ENCODE measurements around the gene ZNF710. TPM values are rescaled to one million over a fixed set of nuclear protein-coding genes. Genes with fewer than 3 reads are reported as not detected.

The ZNF710 gene
- total and polyA plus RNA-seq, 2 of the 13 experiments (the other 11 are each of a cell fraction or from before 2014, with no cell fraction given), result 4.7 to 20.6 TPM

GRCh38 chr15:90035095-90035839 is 34.1 kb downstream of the ZNF710 start (continued):
- no peak for TF ChIP-seq SMAD3 (CRISPR knock-in tag; IDR thresholded peaks at IDR 0.05)
- no peak for TF ChIP-seq ZNF749 (CRISPR knock-in tag; IDR thresholded peaks at IDR 0.05; ENCODE audit: borderline replicate concordance)
- TF ChIP-seq KAT8 (CRISPR knock-in tag; IDR thresholded peaks at IDR 0.05), result peak; percentile 60
- peak; percentile 77 for TF ChIP-seq SAP130 (CRISPR knock-in tag; IDR thresholded peaks at IDR 0.05; ENCODE audit: low read depth)
- 0 out of 2 replicates have a peak, but pooled peaks have one; percentile 28 for TF ChIP-seq MEIS2 (CRISPR knock-in tag; IDR thresholded peaks at IDR 0.05)
- TF ChIP-seq MED1 (CRISPR knock-in tag; IDR thresholded peaks at IDR 0.05), result peak; percentile 71
- no peak for TF ChIP-seq MYC (CRISPR knock-in tag; IDR thresholded peaks at IDR 0.05; ENCODE audit: borderline replicate concordance)
- TF ChIP-seq ZNF451 (CRISPR knock-in tag; IDR thresholded peaks at IDR 0.05), result no peak
- no peak for TF ChIP-seq HNF1A (IDR thresholded peaks at IDR 0.05; ENCODE audit: low read depth)
- no peak for TF ChIP-seq HNF1A (CRISPR knock-in tag; IDR thresholded peaks at IDR 0.05; ENCODE audit: borderline replicate concordance)
- TF ChIP-seq TRAFD1 (CRISPR knock-in tag; IDR thresholded peaks at IDR 0.05; ENCODE audit: borderline replicate concordance), result no peak
- TF ChIP-seq ZSCAN25 (CRISPR knock-in tag; IDR thresholded peaks at IDR 0.05), result 0 out of 2 replicates have a peak, but pooled peaks have one; percentile 50
- no peak for TF ChIP-seq XRCC5 (optimal IDR thresholded peaks at IDR 0.05; ENCODE audit: low read length)
- no peak for TF ChIP-seq SNAPC5 (CRISPR knock-in tag; IDR thresholded peaks at IDR 0.05; ENCODE audit: borderline replicate concordance)
- no peak for TF ChIP-seq HOXA9 (CRISPR knock-in tag; IDR thresholded peaks at IDR 0.05; ENCODE audit: borderline replicate concordance)
- no peak for TF ChIP-seq IRF9 (CRISPR knock-in tag; IDR thresholded peaks at IDR 0.05; ENCODE audit: borderline replicate concordance)
- peak; percentile 64; the same call in 1 of the 2 replicates for TF ChIP-seq ZGPAT (CRISPR knock-in tag; IDR thresholded peaks at IDR 0.05)
- no peak for TF ChIP-seq KDM5B (CRISPR knock-in tag; IDR thresholded peaks at IDR 0.05; ENCODE audit: borderline replicate concordance)

Data from HepG2 (cell line).